GM23338 (cell line): Measurements from ENCODE around the gene CELSR3. TPM values are rescaled to one million over a fixed set of nuclear protein-coding genes. Genes with fewer than 3 reads are reported as not detected.

Source experiments
- ATAC-seq: fragments of 200-7000 bp; cut with Tn5 transposase; 3 replicates; pipeline ENCODE4 v1.9.1; 2020
- DNase-seq: peaks from one replicate; pipeline ENCODE4 v3.0.0-alpha.2; 2015; ENCODE audit warnings: low spot score
- H2AFZ ChIP-seq: fragments of 200-600 bp; sonication (generic); 2 replicates; pipeline ENCODE4 v1.8.0; 2016; ENCODE audit warnings: antibody characterized with exemption, mild to moderate bottlenecking, moderate library complexity
- H3F3A ChIP-seq: fragments of 200-600 bp; sonication (generic); replicated peaks from 2 replicates; pipeline ENCODE4 v1.8.0; 2017; ENCODE audit warnings: antibody characterized with exemption, mixed run types, low read depth
- H3K27ac ChIP-seq: fragments of 200-600 bp; sonication (generic); 2 replicates; pipeline ENCODE4 v1.6.1; 2016; ENCODE audit warnings: low read depth
- H3K27me3 ChIP-seq: fragments of 200-600 bp; sonication (generic); 2 replicates; pipeline ENCODE4 v1.8.0; 2016; ENCODE audit warnings: mild to moderate bottlenecking, mixed run types, moderate library complexity; ENCODE audit not compliant: insufficient read depth
- H3K36me3 ChIP-seq: fragments of 200-600 bp; sonication (generic); 2 replicates; pipeline ENCODE4 v1.8.0; 2016; ENCODE audit warnings: mild to moderate bottlenecking; ENCODE audit not compliant: insufficient read depth
- H3K4me1 ChIP-seq: fragments of 200-600 bp; sonication (generic); 2 replicates; pipeline ENCODE4 v1.8.0; 2016; ENCODE audit warnings: mild to moderate bottlenecking, moderate library complexity; ENCODE audit not compliant: insufficient read depth
- H3K4me2 ChIP-seq: fragments of 200-600 bp; sonication (generic); 2 replicates; pipeline ENCODE4 v1.7.1; 2017; ENCODE audit warnings: mixed run types
- H3K4me3 ChIP-seq: fragments of 200-600 bp; sonication (generic); 2 replicates; pipeline ENCODE4 v1.6.1; 2016; ENCODE audit warnings: mixed run types
- H3K79me2 ChIP-seq: fragments of 200-600 bp; sonication (generic); replicated peaks from 2 replicates; pipeline ENCODE4 v1.8.0; 2017; ENCODE audit warnings: mild to moderate bottlenecking; ENCODE audit not compliant: insufficient read depth
- H3K9me2 ChIP-seq: fragments of 200-600 bp; sonication (generic); 2 replicates; pipeline ENCODE4 v1.8.0; 2017; ENCODE audit not compliant: insufficient read depth
- H4K20me1 ChIP-seq: fragments of 200-600 bp; sonication (generic); replicated peaks from 2 replicates; pipeline ENCODE4 v1.8.0; 2017; ENCODE audit warnings: mild to moderate bottlenecking; ENCODE audit not compliant: insufficient read depth
- H3K27ac Mint-ChIP-seq: 2 replicates; pipeline ENCODE4 v1.8.0; 2020; ENCODE audit warnings: inconsistent platforms, mild to moderate bottlenecking, moderate library complexity, mixed read lengths
- H3K27me3 Mint-ChIP-seq: 3 replicates; pipeline ENCODE4 v1.8.0; 2022; ENCODE audit warnings: low read depth, mild to moderate bottlenecking, moderate library complexity, mixed read lengths, inconsistent platforms; ENCODE audit not compliant: insufficient read depth, poor library complexity
- H3K36me3 Mint-ChIP-seq: 3 replicates; pipeline ENCODE4 v1.8.0; 2021; ENCODE audit warnings: low read depth, mild to moderate bottlenecking, inconsistent platforms, moderate library complexity, mixed read lengths
- H3K4me1 Mint-ChIP-seq: 3 replicates; pipeline ENCODE4 v1.8.0; 2020; ENCODE audit warnings: mild to moderate bottlenecking, inconsistent platforms, mixed read lengths
- H3K4me3 Mint-ChIP-seq: 3 replicates; pipeline ENCODE4 v1.8.0; 2021; ENCODE audit warnings: moderate library complexity, mild to moderate bottlenecking, inconsistent platforms, mixed read lengths
- H3K9me3 Mint-ChIP-seq: 3 replicates; pipeline ENCODE4 v1.8.0; 2020; ENCODE audit warnings: moderate library complexity, mild to moderate bottlenecking, inconsistent platforms, mixed read lengths
- CREB1 ChIP-seq: fragments of 250-450 bp; sonication (Bioruptor Pico); IDR thresholded peaks from 2 replicates; pipeline ENCODE4 v1.5.0; 2020; ENCODE audit warnings: low read depth, mild to moderate bottlenecking, moderate library complexity
- CTCF ChIP-seq, 2 experiments: fragments of 200-600 bp in 1 of 2; sonication (generic) in 1 of 2; conservative IDR thresholded peaks; 2 replicates each; pipeline versions ENCODE4 v1.5.1 to v1.6.1; 2016 to 2017; ENCODE audit warnings: antibody characterized with exemption in 2 of 2, low read depth in 2 of 2, mild to moderate bottlenecking in 2 of 2, moderate library complexity in 1 of 2
- ETS1 ChIP-seq: IDR thresholded peaks from 2 replicates; pipeline ENCODE4 v1.6.1; 2016; ENCODE audit warnings: antibody characterized with exemption
- EZH2 ChIP-seq: fragments of 200-600 bp; sonication (generic); IDR thresholded peaks from one replicate; pipeline ENCODE4 v1.8.0; 2017; ENCODE audit warnings: antibody characterized with exemption, mild to moderate bottlenecking, low read depth; ENCODE audit not compliant: unreplicated experiment
- JUNB ChIP-seq: IDR thresholded peaks from one replicate; pipeline ENCODE4 v1.6.1; 2016; ENCODE audit warnings: antibody characterized with exemption; ENCODE audit not compliant: unreplicated experiment
- POLR2AphosphoS5 ChIP-seq: IDR thresholded peaks from 2 replicates; pipeline ENCODE4 v1.6.1; 2016; ENCODE audit warnings: antibody characterized with exemption, low read depth
- REST ChIP-seq: IDR thresholded peaks from one replicate; pipeline ENCODE4 v1.6.1; 2018; ENCODE audit warnings: antibody characterized with exemption; ENCODE audit not compliant: unreplicated experiment
- STAT1 ChIP-seq: IDR thresholded peaks from one replicate; pipeline ENCODE4 v1.6.1; 2016; ENCODE audit warnings: antibody characterized with exemption; ENCODE audit not compliant: unreplicated experiment
- ZNF114 ChIP-seq: fragments of 250-450 bp; sonication (Bioruptor Pico); IDR thresholded peaks from 2 replicates; pipeline ENCODE4 v1.5.0; 2020; ENCODE audit warnings: mild to moderate bottlenecking, moderate library complexity
- ZNF331 ChIP-seq: fragments of 250-450 bp; sonication (Bioruptor Pico); IDR thresholded peaks from 2 replicates; pipeline ENCODE4 v1.5.0; 2020; ENCODE audit warnings: low read depth, mild to moderate bottlenecking, moderate library complexity
- polyA plus RNA-seq: library from polyadenylated mRNA; unstranded; fragments of >200 nt; fragmentation: Nextera tagmentation; extraction: Ambion mirVana; gene quantifications from 2 replicates; pipeline ENCODE4 v1.2.1, GENCODE V29; 2016
- total RNA-seq: library from RNA; depleted of rRNA; stranded (reverse); fragments of >200 nt; shearing (Covaris generic); gene quantifications from 2 replicates; pipeline ENCODE4 v1.2.3, GENCODE V29; 2014

CELSR3 gene
- total and polyA plus RNA-seq, 2 experiments from 2014 or later: 7.5 to 33.3 TPM

DNA sequence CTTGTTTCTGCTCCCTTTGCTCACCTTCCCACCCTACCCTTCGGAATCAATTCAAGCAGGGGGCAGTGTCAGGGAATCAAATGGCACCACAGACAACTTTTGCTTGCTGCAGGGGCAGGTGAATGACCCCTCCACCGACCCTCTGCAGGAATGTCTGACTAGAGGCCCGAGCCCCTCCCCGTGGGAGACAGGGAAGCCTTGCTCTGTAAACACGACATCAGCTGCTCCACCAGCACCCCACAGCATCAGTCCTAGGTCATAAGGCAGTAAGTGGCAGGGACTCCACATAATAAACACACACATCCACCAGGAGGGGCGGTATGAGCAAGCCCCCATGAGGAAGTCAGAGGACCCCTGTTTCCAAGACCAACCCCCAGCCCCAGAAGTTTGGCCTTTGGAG, 25.4 kb downstream of the CELSR3 start:
- DNase-seq (peak; percentile 43), ATAC-seq (no peak)
- Mint-ChIP-seq H3K9me3 (no peaks in the 10 kb centered on the region), H3K27ac (peak overlapping the region; percentile 92), H3K27me3 (peaks cover 14% of the 10 kb centered on the region), H3K4me3 (peak overlapping the region; percentile 89), H3K36me3 (peaks cover 31% of the 10 kb centered on the region), H3K4me1 (peaks cover 33% of the 10 kb centered on the region)
- H3K4me3 ChIP-seq: no peak overlapping the region
- peaks cover 3% of the 10 kb centered on the region; the same call in 1 of the 2 replicates for H3F3A ChIP-seq
- peaks cover 4% of the 10 kb centered on the region; the same call in 1 of the 2 replicates for H3K36me3 ChIP-seq
- peaks cover 10% of the 10 kb centered on the region for H3K79me2 ChIP-seq
- H3K27ac ChIP-seq: peak overlapping the region; percentile 91; the same call in 1 of the 2 replicates
- H3K4me1 ChIP-seq: peaks cover 12% of the 10 kb centered on the region
- no peak overlapping the region for H2AFZ ChIP-seq
- H4K20me1 ChIP-seq: no peaks in the 10 kb centered on the region; the same call in 1 of the 2 replicates
- H3K9me2 ChIP-seq: no peaks in the 10 kb centered on the region
- no peaks in the 10 kb centered on the region for H3K27me3 ChIP-seq
- no peak overlapping the region for H3K4me2 ChIP-seq
- TF ChIP-seq CTCF (conservative IDR thresholded peaks at IDR 0.05; ENCODE audit: low read depth in 2 of 2) (0 out of 4 replicates have a peak, but pooled peaks have one; percentile 8 to 16), STAT1 (no peak)

GRCh38 chr3:48636149-48636655, 26.5 kb downstream of the CELSR3 start:
- Histone ChIP-seq H3K79me2 (peaks cover 10% of the 10 kb centered on the region), H3K4me3 (peak overlapping the region; percentile 93), H3K9me2 (no peaks in the 10 kb centered on the region), H4K20me1 (peaks cover 5% of the 10 kb centered on the region), H2AFZ (0 out of 2 replicates have a peak overlapping the region, but pooled peaks have one; percentile 8), H3K27me3 (no peaks in the 10 kb centered on the region), H3K4me1 (peaks cover 12% of the 10 kb centered on the region), H3K27ac (peak overlapping the region; percentile 91), H3K36me3 (peaks cover 4% of the 10 kb centered on the region; the same call in 1 of the 2 replicates), H3F3A (peaks cover 3% of the 10 kb centered on the region; the same call in 1 of the 2 replicates), H3K4me2 (peak overlapping the region; percentile 89)
- DNase-seq (peak; percentile 29), ATAC-seq (no peak)
- Mint-ChIP-seq H3K27ac (peak overlapping the region; percentile 93), H3K4me3 (peak overlapping the region; percentile 89), H3K9me3 (no peaks in the 10 kb centered on the region), H3K27me3 (peaks cover 15% of the 10 kb centered on the region), H3K36me3 (peaks cover 27% of the 10 kb centered on the region), H3K4me1 (peaks cover 33% of the 10 kb centered on the region)
- TF ChIP-seq REST (no peak), STAT1 (no peak), JUNB (no peak), POLR2AphosphoS5 (no peak), ZNF114 (CRISPR knock-in tag) (no peak), ZNF331 (no peak), EZH2 (no peak), ETS1 (no peak), CREB1 (CRISPR knock-in tag) (no peak)
